GM19468 (cell line): ENCODE measurements around the gene SETD3.

Experiments used
- ATAC-seq: cut with Tn5 transposase; IDR thresholded peaks from one replicate; pipeline ENCODE4 v1.9.1; 2021; ENCODE audit warnings: mild to moderate bottlenecking, moderate library complexity, moderate number of reproducible peaks; ENCODE audit not compliant: unreplicated experiment; ENCODE audit errors: extremely low read depth

Gene SETD3

DNA sequence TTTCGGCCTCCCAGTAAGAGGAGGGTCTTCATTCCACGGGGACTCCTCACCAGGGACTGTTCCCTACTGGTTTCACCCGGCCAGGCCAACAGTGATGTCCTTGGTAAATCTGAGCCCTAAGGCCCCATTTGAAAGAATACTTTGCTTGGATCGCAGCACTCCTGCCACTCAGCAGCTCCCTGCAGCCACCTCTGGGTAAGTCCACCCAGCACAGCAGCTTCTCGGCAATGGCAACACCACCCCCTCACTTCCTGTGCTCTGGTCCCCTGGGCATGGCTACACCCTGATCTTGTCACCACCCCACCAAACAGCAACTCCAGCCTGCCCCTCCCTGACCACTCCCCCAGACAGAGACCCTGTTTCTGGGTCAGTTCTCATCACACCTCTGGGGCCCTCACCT lies 100.3 kb downstream of the SETD3 start:
- no peak for ATAC-seq

DNA sequence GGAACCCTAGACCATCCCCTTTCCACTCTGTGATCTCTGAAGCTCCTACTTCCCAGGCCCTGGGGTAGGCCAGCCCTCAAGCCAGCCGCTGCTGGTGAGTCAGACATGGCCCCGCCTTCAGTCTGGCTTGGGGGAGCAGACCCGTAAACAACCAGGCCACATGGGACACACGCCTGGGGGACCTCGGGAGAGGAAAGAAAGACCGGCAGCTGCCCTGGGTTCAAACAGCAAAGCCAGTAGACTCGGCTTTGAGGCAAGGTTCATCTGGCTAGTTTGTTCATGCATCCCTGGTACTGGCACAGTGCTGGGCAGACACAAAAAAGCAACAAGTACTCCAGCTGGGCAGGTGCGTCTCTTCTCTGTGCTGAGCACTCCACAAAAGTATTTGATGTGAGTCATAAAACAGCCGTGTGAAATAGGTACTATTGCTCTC lies 101.9 kb downstream of the SETD3 start:
- no peak for ATAC-seq

DNA sequence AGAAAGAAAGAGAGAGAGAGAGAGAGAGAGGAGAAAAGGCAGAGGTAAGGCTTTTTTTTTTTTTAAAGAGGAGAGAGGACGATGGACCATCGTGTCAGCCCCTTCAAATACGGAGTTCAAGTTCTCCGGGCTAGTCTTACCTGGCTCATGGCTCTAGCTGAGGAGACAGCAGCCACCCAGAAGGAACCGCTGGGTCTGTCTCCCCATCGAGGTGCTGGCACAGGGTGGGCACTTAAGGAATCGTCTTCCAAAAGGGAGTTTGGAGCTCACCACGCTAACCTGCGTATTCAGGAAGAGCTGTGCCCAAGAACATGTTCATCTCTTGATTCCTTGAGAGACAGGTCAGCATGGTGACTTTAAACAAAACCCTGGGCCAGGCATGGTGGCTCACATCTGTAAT lies 102.7 kb downstream of the SETD3 start:
- no peak for ATAC-seq

DNA sequence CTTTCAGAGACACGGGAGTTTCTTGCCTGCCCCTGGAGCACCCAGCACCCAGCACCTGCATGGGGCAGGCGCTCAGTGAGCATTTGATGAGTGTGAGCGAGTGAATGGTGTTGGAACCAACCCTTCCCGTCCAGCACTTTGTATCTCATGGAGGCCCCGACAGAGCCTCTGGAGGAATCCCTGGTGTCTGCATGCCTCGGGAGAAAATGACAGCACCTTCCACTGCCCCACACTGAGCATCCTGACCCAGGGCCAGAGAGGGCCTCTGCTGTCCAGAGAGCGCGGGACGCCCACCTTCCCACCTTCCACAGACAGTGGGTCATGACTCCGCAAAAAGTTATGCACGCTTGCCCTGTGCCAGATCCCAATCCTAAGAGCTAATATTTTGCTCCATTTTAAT lies 105.7 kb downstream of the SETD3 start:
- ATAC-seq: no peak

DNA sequence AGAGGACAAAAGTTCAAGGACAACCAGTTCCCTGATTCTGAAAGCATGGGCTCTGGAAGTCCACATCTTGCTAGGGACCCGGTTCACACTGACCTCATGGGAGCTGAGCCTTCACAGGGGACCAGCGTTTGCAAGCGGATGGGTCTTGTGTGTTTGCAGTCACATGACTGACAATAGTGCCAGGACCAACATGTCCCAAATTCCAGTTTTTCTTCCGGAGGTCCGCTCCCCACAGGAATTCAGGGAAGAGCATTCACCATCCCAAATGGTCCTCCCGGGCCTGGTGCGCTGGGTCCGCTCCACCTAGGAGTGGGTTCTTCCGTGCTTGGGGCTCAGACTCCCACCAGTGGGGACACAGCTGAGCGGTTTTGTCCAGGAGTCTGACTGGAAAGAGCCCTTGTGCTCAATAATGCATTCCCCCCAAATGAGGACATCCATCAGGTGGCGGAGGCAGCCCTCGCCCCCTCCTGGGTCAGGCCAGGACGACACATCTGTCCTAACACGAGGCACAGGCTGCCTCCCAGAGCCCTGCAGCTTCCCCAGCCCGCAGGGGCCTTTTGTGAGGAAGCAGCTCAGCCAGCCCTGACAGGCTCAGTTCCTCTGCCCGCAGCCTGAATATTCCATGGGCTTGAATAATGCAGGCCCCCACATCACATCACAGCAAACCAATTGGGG lies 116.9 kb downstream of the SETD3 start:
- ATAC-seq: no peak

DNA sequence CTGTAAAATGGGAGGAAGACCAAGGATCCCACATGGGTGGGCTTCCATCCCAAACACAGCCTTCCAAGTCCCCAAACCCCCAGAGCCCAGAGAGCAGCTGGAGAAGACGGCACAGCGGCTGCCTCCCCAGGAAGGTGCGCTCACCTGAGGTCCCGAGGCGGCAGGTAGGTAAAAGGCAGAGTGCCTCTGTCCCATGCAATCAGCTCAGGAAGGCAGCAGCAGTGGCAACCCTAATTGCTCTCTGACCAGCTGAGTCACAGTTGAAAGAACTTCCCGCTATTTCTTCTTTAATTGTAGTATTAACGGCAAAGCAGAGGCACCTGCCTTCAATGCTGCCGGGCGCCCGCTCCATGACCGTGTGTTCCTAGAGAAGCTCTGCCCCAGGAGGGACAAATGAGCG lies 117.6 kb downstream of the SETD3 start:
- no peak for ATAC-seq

DNA sequence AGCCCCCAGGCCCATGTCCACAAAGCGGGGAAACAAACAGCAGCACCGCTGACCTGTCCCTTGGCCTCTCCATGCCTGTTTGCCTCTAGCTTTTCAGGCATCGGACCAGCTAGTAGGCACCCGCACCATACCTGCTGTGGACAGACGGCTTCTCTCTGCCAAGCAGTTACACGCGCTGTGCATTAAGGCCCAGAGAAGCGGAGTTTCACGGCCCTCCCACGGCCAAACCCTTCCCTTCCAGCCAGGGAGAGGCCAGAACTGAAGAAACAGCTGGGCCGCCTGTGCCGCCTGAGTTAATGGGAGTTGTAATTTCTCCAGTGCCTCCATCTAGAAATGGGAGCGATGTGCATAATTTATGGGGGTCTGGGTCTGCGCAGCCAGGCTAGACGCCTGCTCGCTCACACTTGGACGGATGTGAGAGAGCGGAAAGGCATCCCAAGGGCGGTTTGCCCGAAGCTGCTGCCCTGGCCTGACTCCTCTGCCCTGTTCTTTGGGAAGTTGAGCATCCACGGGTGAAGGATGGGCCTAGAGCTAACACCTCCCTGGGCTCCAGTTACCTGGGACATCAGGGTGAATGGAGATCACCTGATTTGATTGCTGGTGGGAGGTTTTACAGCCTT lies 119.0 kb downstream of the SETD3 start:
- no peak for ATAC-seq

DNA sequence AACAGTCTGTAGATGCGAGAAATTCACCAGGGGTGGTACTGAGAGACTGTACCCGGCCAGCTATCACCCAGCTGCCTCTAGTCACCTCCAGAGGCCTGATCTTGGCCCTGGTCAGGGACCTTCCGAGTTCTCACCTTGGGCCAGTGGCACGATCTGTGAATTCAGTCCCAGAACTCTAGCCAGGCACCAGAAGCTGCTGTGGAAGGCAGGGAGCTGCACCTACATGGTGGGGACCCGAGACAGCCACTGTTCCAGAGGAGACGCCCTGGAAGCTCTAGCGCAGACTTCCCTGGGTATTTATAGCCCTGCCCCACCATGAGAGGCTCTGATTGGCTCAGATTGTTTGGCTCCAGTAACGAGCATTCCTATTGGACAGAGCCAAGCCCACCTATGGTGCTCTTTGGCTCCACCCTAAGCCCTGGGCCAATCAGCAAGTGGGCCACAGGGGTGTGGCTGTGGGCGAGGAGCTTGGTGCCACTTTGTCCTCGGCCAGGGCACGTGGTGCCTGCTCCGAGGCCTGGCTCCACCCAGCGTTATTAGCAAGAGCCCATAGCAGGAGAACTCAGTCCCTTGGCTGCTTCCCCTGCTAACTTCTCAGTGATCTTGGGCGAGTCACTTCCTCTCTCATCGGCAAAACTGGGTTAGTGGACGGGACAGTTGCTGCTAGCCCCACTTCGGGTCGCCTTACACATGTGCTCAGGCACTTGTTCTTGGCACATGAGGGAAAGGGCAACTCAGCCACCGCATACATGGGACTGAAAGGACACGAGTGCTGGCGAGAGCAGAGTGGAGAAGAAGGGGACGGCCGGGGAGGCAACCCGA lies 119.7 kb downstream of the SETD3 start:
- no peak for ATAC-seq

DNA sequence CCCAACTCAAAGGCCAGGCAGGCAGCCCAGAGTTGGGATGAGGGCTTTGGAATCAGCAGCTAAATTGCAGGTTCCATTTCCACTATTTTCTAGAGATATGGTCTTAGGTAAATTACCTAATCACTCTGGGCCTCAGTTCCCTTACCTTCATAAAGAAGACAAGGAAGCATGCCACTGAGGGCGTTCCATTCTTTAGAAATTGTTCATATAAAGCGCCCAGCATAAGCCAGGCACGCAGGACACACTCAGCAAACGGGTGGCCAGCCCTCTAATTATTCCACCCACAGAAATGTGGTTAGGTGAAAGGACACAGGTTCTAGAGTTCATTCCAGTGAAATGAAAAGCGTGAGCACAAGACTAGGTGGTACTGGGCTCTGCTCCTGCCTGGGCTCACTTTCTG lies 120.8 kb downstream of the SETD3 start:
- no peak for ATAC-seq

DNA sequence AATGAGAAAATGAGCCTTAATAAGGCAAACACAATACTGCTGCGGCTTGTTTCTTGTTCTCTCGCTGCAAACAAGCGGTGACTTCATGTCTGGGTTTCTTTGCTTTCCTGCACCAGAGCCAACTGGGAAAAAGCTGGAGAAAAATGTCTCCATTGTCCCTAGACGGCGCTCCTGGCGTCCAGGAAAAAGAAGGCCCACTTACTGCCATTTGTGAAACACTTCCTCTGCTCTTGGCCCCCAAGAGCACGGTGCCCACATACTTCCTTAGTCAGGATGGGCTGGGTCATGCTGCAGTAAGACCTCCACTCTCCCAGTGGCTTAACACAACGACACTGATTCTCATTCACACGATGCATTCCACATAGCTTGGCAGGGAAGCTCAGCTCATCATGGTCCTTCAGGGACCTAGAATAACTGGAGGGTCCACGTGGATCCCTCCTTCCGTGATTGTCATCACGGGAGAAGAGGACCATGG lies 122.7 kb downstream of the SETD3 start:
- no peak for ATAC-seq

DNA sequence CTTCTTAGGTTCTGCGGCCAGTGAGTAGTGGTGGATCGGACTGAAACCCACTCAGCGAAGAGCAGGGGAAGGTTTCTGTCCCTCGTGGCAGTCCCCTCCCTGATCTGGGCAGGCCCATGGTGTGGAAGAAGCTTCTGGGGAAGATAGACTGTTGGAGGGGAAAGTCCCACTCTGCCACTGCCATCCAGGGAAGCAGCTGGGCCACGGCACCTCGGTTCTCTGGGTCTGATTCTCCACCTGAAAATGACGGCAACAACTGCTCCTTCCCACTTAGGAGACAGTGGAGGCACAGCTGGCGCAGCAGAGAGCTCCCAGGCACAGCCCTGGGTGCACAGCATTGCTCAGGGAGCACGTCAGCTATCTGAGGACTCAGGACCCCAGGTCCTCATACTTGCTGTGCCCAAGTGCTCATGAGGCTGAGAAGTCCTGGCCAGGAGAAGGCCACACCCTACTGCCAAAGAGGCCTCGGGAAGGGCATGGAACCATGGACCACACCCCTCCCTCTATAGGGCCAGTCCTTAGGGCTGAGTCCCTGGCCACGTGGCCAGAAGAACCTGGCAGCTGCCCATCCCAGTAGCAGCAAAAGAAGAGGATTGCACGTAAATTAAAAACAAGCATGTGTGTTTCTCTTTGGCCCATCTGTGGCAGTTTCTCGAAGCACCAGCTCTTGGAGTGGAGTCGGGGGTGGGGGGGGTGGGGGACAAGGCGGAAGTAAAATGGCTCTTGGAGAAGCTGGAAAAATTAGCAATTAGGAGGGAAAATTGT lies 123.3 kb downstream of the SETD3 start:
- no peak for ATAC-seq

DNA sequence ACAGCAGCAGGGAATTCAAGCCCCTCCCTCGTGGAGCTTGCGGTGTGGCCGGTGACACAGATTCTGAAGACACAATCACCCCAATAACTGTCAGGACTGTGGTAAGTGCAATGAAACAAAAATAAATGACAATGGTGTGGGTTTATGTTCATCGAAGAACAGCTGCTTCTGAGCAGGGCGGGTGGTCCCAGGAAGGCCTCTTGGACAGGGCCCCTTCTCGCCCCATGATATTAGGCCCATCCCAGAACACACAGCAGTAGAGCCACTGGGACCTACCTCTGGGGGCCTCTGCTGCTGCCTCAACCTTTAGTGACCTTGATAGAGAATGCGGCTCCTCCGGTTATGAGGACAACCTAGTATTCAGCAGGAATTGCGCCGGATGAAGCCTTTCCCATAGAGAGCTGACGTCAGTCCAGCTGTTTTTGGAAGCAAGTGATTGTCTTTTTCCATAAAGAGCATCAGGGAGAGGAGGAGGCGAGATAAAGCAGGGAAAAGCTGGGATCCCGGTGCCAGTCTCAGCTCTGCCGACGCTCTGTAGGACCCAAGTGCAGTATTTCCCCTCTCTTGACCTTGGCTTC lies 124.5 kb downstream of the SETD3 start:
- no peak for ATAC-seq

DNA sequence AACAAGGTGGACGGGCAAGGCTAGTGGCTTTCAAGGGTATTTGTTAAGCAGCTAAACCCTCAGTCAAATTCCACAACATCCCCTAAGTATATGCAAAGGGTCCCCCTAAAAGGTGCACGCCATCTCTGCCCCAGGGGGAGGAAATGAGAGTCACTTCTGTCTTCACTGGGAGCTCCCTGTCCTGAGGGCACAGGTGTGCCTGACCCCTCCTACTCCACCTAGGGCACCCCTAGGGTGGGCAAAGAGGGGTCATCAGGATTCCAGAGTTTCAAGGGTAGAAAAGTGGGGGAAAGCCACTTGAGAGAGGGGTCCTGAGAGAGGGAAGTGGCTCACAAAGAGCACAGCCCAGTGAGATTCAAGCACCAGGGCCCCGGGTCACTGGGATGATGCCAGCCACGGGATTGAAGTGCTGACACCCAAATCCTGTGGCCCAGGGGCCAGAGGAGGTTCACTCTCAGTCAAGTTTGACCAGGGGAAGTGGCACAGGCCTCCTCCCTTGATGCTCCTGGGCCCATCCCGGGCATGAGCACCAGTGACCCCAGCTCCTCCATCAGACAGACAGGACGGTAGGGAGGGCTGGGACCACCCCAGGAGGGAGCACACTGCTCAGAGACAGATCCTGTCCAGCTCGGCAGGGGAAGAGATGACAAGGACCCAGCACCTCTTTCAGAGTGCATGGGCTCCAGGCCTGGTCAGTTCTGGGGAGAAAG lies 126.3 kb downstream of the SETD3 start:
- ATAC-seq: no peak

DNA sequence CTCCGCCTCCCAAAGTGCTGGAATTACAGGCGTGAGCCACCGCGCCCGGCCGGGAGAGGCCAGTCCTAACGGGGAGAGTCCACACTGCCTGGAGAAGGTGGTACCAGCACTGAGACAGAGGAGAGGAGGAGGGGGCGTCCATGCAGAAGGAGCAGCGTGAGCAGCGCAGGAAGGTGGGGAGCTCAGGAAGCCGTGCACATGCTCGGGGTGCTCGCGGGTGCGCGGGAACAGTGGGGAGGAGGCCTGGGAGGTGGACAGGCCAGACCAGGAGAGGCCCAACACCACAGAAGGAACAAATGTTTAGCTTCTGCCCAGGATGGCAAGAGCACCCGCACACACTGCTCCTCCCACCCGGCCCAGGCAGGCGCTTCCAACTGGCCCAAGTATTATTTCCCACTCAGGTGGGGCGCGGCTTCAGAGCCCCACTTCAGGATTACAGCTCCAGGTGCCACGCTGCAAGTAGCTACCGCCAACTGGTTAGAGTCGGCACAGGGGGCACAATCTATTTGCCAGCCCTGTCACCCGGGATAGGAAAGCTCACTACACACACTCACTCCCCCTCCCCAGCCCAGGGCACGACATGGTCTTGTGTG lies 127.9 kb downstream of the SETD3 start:
- no peak for ATAC-seq

DNA sequence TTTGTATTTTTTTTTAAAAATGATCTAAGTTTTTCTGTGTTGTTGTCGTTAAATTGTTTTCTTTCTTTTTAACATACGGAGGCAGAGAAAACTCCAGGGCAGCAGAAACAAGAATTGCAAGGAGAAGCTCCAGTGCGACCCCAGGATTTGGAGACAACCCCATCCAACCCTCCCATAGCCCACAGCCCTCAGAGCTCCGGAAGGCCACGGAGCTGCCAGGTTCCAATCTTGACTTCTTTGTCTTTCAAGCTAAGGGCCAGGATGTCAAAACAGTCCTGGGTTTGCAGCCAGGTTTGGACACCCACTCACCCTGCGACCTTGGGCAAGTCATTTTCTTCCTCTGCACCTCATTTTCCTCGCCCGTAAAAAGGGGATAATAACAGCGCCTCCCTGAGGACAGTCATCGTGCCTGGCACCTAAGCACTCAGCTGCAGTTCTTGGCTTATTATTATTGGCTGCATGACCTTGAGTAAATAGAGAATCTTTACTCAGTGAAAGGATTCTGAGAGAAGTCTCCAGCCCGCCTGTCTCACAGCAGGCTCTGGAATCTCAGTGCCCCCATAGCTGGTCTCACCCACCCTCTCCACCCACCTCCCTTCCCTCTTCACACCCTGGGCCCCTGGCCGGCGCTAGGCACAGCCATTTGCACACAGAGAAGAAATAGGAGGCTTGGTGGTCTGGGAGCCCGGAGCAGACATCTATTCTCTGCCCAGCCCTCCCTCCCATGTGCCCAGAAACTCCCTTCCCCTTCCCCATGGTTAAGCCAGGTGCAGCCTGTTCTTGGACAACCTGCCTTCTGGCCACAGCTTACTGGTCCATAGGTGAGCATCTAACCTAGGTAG lies 129.3 kb downstream of the SETD3 start:
- ATAC-seq: no peak

DNA sequence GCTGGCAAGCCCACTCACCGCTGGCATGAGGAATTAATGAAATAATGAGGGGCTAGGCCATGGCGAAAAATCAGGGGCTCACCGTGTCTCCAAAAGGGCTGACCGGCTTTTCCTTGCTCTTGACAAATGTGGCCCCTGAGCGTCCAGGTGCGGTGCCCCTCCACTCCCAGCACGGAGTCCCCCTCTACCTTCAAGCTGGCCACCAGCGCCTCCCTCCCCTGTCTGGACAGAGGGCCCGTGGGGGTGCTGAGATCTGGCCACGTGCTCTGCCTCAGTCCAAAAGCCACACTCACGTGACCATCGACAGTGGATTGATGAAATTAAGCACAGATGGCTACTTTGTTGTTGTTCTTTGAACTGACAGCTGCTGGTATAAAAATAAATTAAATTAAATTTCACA lies 129.9 kb downstream of the SETD3 start:
- no peak for ATAC-seq

DNA sequence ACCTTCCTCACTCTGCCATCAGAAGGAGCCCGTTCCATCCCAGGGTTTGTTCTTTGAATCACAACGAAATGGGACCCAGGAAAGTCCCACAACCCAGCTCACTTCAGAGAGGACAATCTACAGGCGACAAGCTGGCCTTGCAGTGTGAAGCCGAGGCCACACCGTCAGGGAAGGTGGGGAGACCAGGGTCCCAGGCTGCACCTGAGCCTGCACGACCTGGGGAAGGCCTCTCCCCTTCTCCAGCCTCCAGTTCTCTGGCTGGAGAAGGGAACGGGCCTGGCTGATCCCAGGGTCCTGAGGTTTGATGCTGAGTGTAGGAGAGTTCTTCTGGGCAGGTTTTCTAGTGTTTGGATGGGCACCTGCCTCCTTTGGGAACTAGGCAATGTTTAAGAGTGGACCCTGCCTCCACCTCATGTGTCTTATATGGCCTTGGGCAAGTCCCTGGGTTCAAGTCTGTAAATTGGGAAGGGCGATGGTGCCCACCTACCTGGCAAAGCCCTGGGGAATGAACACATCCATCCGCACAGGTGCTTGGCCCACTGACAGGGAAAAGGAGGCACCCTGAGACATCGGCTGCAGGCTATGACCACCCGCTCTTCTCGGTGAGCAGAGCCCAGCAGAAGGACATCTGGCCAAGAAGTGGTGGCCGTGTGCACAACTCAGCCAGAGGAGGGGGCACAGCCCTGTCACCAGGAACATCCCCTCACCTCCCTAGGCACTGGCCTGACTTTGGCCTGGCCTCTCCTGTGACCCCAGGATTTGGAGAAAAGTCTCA lies 130.8 kb downstream of the SETD3 start:
- ATAC-seq: no peak
